Neural cell (in vitro differentiated cells): ENCODE measurements around the gene ALOX12. TPM values are rescaled to one million over a fixed set of nuclear protein-coding genes. Genes with fewer than 3 reads are reported as not detected.
A peak's percentile ranks its signal among the peaks of the same experiment; 100 is the strongest.

Experiments
- H2AFZ ChIP-seq: fragments of 200-600, 300-800 bp; sonication (generic), shearing (Covaris generic); 2 replicates; pipeline ENCODE4 v1.6.0; 2014; ENCODE audit warnings: low read depth, mild to moderate bottlenecking, antibody characterized with exemption, low read length, moderate library complexity
- H3F3A ChIP-seq: fragments of 200-600 bp; shearing (Covaris generic); 2 replicates; pipeline ENCODE4 v1.6.1; 2016; ENCODE audit warnings: mild to moderate bottlenecking, moderate library complexity, mixed read lengths, antibody characterized with exemption, low read length; ENCODE audit not compliant: insufficient read depth, poor library complexity, severe bottlenecking
- H3K27ac ChIP-seq: fragments of 200-600, 300-800 bp; sonication (generic), shearing (Covaris generic); 2 replicates; pipeline ENCODE4 v1.5.1; 2014; ENCODE audit warnings: mild to moderate bottlenecking, low read length, moderate library complexity
- H3K27me3 ChIP-seq: fragments of 300-800, 200-600 bp; sonication (generic), shearing (Covaris generic); 2 replicates; pipeline ENCODE4 v1.6.0; 2014; ENCODE audit warnings: mild to moderate bottlenecking, low read depth, low read length, moderate library complexity; ENCODE audit not compliant: insufficient read depth
- H3K36me3 ChIP-seq: fragments of 300-800, 200-600 bp; sonication (generic), shearing (Covaris generic); 2 replicates; pipeline ENCODE4 v1.5.1; 2014; ENCODE audit warnings: mild to moderate bottlenecking, antibody characterized with exemption, low read length, moderate library complexity; ENCODE audit not compliant: insufficient read depth
- H3K4me2 ChIP-seq: fragments of 300-800, 200-600 bp; sonication (generic), shearing (Covaris generic); 2 replicates; pipeline ENCODE4 v1.6.0; 2014; ENCODE audit warnings: mild to moderate bottlenecking, low read length
- H3K4me3 ChIP-seq: fragments of 300-800, 200-600 bp; sonication (generic), shearing (Covaris generic); 2 replicates; pipeline ENCODE4 v1.5.1; 2014; ENCODE audit warnings: mild to moderate bottlenecking, low read length, moderate library complexity
- H3K79me2 ChIP-seq: fragments of 200-600 bp; shearing (Covaris generic); replicated peaks from 2 replicates; pipeline ENCODE4 v1.6.0; 2014; ENCODE audit warnings: mild to moderate bottlenecking, low read length, moderate library complexity; ENCODE audit not compliant: insufficient read depth
- H3K9ac ChIP-seq: fragments of 300-800, 200-600 bp; sonication (generic), shearing (Covaris generic); 2 replicates; pipeline ENCODE4 v1.6.1; 2016; ENCODE audit warnings: mild to moderate bottlenecking, low read length, mixed read lengths
- H3K9me2 ChIP-seq: fragments of 200-600 bp; shearing (Covaris generic); 2 replicates; pipeline ENCODE4 v1.6.1; 2016; ENCODE audit warnings: mild to moderate bottlenecking, low read length, mixed read lengths; ENCODE audit not compliant: insufficient read depth
- H3K9me3 ChIP-seq: fragments of 200-600, 300-800 bp; sonication (generic), shearing (Covaris generic); 2 replicates; pipeline ENCODE4 v1.6.1; 2016; ENCODE audit warnings: mild to moderate bottlenecking, mixed run types, low read length, moderate library complexity, mixed read lengths
- H4K20me1 ChIP-seq: fragments of 200-600 bp; shearing (Covaris generic); 2 replicates; pipeline ENCODE4 v1.6.1; 2016; ENCODE audit warnings: mild to moderate bottlenecking, mixed run types; ENCODE audit not compliant: insufficient read depth
- EP300 ChIP-seq: fragments of 450-650 bp; conservative IDR thresholded peaks from 2 replicates; pipeline ENCODE4 v1.6.1; 2014; ENCODE audit warnings: antibody characterized with exemption, mild to moderate bottlenecking, moderate library complexity; ENCODE audit not compliant: poor library complexity, severe bottlenecking
- EZH2 ChIP-seq: fragments of 200-600, 300-800 bp; shearing (Covaris generic), sonication (generic); IDR thresholded peaks from 2 replicates; pipeline ENCODE4 v1.6.1; 2014; ENCODE audit warnings: antibody characterized with exemption, low read length, borderline replicate concordance, mild to moderate bottlenecking; ENCODE audit not compliant: insufficient read depth, poor library complexity, severe bottlenecking
- MXI1 ChIP-seq: fragments of 450-650 bp; conservative IDR thresholded peaks from 2 replicates; pipeline ENCODE4 v1.6.1; 2014; ENCODE audit warnings: antibody characterized with exemption, mild to moderate bottlenecking; ENCODE audit not compliant: poor library complexity, severe bottlenecking
- POLR2AphosphoS5 ChIP-seq: IDR thresholded peaks from 2 replicates; pipeline ENCODE4 v1.6.1; 2012
- RAD21 ChIP-seq: fragments of 450-650 bp; conservative IDR thresholded peaks from 2 replicates; pipeline ENCODE4 v1.6.1; 2014; ENCODE audit warnings: antibody characterized with exemption, mild to moderate bottlenecking, moderate library complexity
- SMC3 ChIP-seq: fragments of 450-650 bp; conservative IDR thresholded peaks from 2 replicates; pipeline ENCODE4 v1.6.1; 2014; ENCODE audit warnings: antibody characterized with exemption, mild to moderate bottlenecking, moderate library complexity; ENCODE audit not compliant: poor library complexity
- TAF1 ChIP-seq: IDR thresholded peaks from 2 replicates; pipeline ENCODE4 v1.6.1; 2012; ENCODE audit warnings: low read depth
- polyA plus RNA-seq: library from polyadenylated mRNA; depleted of rRNA; stranded (reverse); fragments of >200 nt; gene quantifications from 2 replicates; pipeline ENCODE4 v1.2.3, GENCODE V29; 2014
- TF ChIP-seq, protein P1 (sequence below): IDR thresholded peaks from 2 replicates; pipeline ENCODE4 v1.6.1; 2012; ENCODE audit warnings: borderline replicate concordance
- TF ChIP-seq, protein P2 (sequence below): fragments of 450-650 bp; IDR thresholded peaks from 2 replicates; pipeline ENCODE4 v1.5.1; 2014; ENCODE audit warnings: antibody characterized with exemption, mild to moderate bottlenecking, moderate library complexity; ENCODE audit not compliant: poor library complexity, severe bottlenecking

The ALOX12 gene
- polyA plus RNA-seq, 1 donor from 2014 or later = not detected

DNA sequence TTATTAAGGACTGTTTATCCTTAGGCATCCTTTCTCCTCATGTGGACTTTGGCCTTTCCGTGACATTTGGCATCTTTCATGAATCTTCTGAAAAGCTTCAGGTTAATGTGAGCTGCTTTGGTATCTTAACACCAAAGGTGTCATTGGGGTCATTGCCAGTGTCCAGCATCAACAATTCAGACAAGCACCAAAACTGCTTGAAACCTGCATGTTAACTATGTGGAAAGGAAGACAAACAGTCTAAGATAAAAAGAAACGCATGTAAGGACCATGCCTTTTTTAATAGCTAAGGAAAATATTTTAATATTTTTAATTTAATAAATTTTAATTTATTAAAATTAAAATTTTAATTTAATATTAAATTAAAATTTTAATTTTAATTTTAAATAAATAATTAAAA lies 7.9 kb downstream of the ALOX12 start:
- Histone ChIP-seq H3K27ac (no peak overlapping the region), H3K4me2 (no peak overlapping the region), H4K20me1 (no peaks in the 10 kb centered on the region), H3K27me3 (no peaks in the 10 kb centered on the region), H3K9me2 (no peaks in the 10 kb centered on the region), H3F3A (no peaks in the 10 kb centered on the region), H3K4me3 (no peak overlapping the region), H3K36me3 (no peaks in the 10 kb centered on the region), H2AFZ (no peak overlapping the region), H3K79me2 (no peaks in the 10 kb centered on the region), H3K9ac (no peak overlapping the region), H3K9me3 (no peaks in the 10 kb centered on the region)
- TF ChIP-seq RAD21 (no peak), SMC3 (no peak), MXI1 (no peak), EZH2 (no peak), TAF1 (no peak)
- TF ChIP-seq, protein P1, sequence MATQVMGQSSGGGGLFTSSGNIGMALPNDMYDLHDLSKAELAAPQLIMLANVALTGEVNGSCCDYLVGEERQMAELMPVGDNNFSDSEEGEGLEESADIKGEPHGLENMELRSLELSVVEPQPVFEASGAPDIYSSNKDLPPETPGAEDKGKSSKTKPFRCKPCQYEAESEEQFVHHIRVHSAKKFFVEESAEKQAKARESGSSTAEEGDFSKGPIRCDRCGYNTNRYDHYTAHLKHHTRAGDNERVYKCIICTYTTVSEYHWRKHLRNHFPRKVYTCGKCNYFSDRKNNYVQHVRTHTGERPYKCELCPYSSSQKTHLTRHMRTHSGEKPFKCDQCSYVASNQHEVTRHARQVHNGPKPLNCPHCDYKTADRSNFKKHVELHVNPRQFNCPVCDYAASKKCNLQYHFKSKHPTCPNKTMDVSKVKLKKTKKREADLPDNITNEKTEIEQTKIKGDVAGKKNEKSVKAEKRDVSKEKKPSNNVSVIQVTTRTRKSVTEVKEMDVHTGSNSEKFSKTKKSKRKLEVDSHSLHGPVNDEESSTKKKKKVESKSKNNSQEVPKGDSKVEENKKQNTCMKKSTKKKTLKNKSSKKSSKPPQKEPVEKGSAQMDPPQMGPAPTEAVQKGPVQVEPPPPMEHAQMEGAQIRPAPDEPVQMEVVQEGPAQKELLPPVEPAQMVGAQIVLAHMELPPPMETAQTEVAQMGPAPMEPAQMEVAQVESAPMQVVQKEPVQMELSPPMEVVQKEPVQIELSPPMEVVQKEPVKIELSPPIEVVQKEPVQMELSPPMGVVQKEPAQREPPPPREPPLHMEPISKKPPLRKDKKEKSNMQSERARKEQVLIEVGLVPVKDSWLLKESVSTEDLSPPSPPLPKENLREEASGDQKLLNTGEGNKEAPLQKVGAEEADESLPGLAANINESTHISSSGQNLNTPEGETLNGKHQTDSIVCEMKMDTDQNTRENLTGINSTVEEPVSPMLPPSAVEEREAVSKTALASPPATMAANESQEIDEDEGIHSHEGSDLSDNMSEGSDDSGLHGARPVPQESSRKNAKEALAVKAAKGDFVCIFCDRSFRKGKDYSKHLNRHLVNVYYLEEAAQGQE = no peak

GRCh38 chr17:7004398-7005253 lies 8.8 kb downstream of the ALOX12 start:
- no peaks in the 10 kb centered on the region for H3K9me2 ChIP-seq
- peak overlapping the region; percentile 44 for H3K27ac ChIP-seq
- H3F3A ChIP-seq = no peaks in the 10 kb centered on the region
- H4K20me1 ChIP-seq = no peaks in the 10 kb centered on the region
- no peaks in the 10 kb centered on the region for H3K36me3 ChIP-seq
- H2AFZ ChIP-seq = no peak overlapping the region
- H3K79me2 ChIP-seq = no peaks in the 10 kb centered on the region
- no peaks in the 10 kb centered on the region for H3K27me3 ChIP-seq
- no peak for TF ChIP-seq TAF1
- TF ChIP-seq EZH2 = no peak
- peak; percentile 94 for TF ChIP-seq RAD21
- TF ChIP-seq, protein P1 = no peak
- peak; percentile 90 for TF ChIP-seq SMC3
- no peak for TF ChIP-seq MXI1
- peak; percentile 37 for TF ChIP-seq EP300
- peak; percentile 45 for TF ChIP-seq POLR2AphosphoS5
- TF ChIP-seq, protein P2, sequence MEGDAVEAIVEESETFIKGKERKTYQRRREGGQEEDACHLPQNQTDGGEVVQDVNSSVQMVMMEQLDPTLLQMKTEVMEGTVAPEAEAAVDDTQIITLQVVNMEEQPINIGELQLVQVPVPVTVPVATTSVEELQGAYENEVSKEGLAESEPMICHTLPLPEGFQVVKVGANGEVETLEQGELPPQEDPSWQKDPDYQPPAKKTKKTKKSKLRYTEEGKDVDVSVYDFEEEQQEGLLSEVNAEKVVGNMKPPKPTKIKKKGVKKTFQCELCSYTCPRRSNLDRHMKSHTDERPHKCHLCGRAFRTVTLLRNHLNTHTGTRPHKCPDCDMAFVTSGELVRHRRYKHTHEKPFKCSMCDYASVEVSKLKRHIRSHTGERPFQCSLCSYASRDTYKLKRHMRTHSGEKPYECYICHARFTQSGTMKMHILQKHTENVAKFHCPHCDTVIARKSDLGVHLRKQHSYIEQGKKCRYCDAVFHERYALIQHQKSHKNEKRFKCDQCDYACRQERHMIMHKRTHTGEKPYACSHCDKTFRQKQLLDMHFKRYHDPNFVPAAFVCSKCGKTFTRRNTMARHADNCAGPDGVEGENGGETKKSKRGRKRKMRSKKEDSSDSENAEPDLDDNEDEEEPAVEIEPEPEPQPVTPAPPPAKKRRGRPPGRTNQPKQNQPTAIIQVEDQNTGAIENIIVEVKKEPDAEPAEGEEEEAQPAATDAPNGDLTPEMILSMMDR = peak; percentile 96
- H3K4me3 ChIP-seq = no peak overlapping the region
- H3K9me3 ChIP-seq = no peaks in the 10 kb centered on the region
- no peak overlapping the region for H3K4me2 ChIP-seq
- H3K9ac ChIP-seq = no peak overlapping the region
